Mesothelial cell of epicardium (in vitro differentiated cells): ENCODE measurements around the gene CACNB4. TPM values are rescaled to one million over a fixed set of nuclear protein-coding genes. Genes with fewer than 3 reads are reported as not detected.

Experiments
- DNase-seq, 2 experiments: peaks; one replicate each; pipeline ENCODE4 v3.0.0; 2021; ENCODE audit warnings: low spot score in 2 of 2; ENCODE audit not compliant: unreplicated experiment in 2 of 2
- H3K27ac Mint-ChIP-seq: 2 replicates; pipeline ENCODE4 v1.8.0; 2021; ENCODE audit warnings: mixed read lengths
- H3K27me3 Mint-ChIP-seq: 2 replicates; pipeline ENCODE4 v1.8.0; 2021; ENCODE audit warnings: low read depth, mixed read lengths
- H3K36me3 Mint-ChIP-seq: 2 replicates; pipeline ENCODE4 v1.8.0; 2021; ENCODE audit warnings: mixed read lengths
- H3K4me1 Mint-ChIP-seq: 2 replicates; pipeline ENCODE4 v1.8.0; 2021; ENCODE audit warnings: mixed read lengths
- H3K4me3 Mint-ChIP-seq: 2 replicates; pipeline ENCODE4 v1.8.0; 2021; ENCODE audit warnings: mild to moderate bottlenecking, moderate library complexity, mixed read lengths
- H3K9me3 Mint-ChIP-seq: 2 replicates; pipeline ENCODE4 v1.8.0; 2021; ENCODE audit warnings: mixed read lengths
- total RNA-seq: library from RNA; stranded (reverse); gene quantifications from 3 replicates; pipeline ENCODE4 v1.2.1, GENCODE V29; 2021
- TF ChIP-seq, protein P1 (sequence below): fragments of 200-600 bp; sonication (generic); IDR thresholded peaks from one replicate; pipeline ENCODE4 v1.5.0; 2021; ENCODE audit warnings: antibody characterized with exemption; ENCODE audit not compliant: unreplicated experiment

CACNB4 gene
- total RNA-seq, 1 donor from 2014 or later, result 4.1 TPM

DNA sequence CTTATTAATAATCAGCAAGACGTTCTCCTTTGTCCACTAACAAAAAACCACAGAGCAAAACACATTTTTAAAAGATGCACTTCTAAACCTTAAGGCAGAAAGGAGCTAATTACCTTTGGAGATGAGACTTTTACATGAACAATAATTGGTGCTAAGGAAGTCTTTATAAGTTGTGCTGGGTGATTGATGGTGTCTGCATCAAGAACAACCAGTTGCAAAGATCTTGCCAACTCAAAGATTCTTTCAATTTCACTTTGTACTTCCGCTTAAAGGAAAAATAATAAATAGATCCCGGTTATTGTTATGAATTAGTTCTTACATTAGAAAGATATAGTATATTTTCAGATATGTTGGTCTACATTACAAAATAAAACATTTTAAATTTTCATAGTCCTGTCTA, 243.7 kb downstream of the CACNB4 start:
- Mint-ChIP-seq H3K27ac (no peak overlapping the region), H3K9me3 (no peaks in the 10 kb centered on the region), H3K4me1 (peaks cover 29% of the 10 kb centered on the region), H3K27me3 (no peaks in the 10 kb centered on the region), H3K4me3 (no peak overlapping the region), H3K36me3 (no peaks in the 10 kb centered on the region)
- TF ChIP-seq, protein P1, sequence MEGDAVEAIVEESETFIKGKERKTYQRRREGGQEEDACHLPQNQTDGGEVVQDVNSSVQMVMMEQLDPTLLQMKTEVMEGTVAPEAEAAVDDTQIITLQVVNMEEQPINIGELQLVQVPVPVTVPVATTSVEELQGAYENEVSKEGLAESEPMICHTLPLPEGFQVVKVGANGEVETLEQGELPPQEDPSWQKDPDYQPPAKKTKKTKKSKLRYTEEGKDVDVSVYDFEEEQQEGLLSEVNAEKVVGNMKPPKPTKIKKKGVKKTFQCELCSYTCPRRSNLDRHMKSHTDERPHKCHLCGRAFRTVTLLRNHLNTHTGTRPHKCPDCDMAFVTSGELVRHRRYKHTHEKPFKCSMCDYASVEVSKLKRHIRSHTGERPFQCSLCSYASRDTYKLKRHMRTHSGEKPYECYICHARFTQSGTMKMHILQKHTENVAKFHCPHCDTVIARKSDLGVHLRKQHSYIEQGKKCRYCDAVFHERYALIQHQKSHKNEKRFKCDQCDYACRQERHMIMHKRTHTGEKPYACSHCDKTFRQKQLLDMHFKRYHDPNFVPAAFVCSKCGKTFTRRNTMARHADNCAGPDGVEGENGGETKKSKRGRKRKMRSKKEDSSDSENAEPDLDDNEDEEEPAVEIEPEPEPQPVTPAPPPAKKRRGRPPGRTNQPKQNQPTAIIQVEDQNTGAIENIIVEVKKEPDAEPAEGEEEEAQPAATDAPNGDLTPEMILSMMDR, result no peak
- DNase-seq, result no peak

DNA sequence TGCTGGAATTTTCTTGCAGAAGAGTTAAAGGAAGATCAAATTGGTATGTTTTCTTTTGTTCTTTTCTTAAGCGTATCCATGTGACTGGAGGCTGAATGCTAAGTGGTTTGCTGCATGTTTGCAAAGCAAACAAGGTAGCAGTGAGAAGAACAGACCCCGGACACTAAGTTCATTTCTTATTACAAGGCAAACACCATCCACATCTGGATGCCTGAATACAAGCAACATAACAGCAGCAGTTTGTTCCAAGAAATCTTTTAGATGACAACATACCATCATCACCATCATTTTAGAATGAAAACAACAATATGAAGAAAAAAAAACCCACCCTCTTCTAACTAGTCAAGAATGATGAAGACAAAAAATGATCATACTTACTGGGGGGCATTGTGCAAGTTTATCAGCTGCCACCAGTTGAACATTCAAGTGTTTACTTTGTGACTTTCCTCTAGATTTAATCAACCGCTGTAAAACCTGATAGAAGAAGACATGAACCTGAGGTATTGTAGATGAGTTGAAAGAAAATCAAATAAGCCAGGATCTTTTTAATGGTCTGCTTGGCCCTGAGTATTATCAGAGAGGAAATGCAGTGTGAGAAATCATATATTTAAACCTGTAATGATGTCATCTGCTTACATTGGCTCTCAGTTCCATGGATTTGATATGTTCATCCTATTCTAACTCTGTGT, 245.6 kb downstream of the CACNB4 start:
- Mint-ChIP-seq H3K27ac (peak overlapping the region; percentile 39), H3K4me1 (peaks cover 29% of the 10 kb centered on the region), H3K36me3 (no peaks in the 10 kb centered on the region)

DNA sequence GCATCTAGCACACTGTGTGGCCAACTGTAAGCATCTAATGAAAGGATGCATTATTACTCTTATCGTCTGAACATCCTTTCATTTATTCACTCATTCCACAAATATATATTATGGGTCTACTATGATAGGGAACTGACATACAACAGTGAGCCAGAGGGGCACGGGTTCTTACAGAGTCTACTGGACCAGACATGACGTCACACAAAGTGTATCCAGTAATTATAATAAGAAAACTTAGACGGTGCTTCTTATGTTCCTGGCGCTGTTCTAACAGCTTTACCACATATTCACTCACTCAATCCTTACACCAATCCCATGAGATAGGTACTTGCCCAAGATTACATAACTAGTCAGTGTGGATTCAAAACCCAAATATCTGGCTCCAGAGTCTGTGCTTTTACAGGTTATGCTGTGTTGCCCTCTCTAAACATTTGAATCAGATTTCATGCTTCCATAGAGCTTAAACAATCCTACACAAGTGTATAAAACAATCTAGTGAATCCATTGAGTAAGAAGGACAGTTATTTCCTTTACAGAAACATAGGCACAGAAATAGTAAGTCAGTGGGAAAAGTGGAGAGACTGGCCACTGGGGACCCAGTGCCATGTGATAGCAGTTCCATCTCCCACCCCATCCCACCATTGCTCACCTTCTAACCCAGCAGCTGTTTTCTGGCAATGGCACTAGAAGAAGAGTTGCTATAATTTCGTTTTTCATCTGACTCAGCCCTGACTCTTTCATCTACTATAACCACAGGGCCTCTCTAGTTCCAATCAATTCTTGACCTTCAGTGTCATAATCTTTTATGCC, 246.4 kb downstream of the CACNB4 start:
- Mint-ChIP-seq H3K4me1 (peaks cover 29% of the 10 kb centered on the region), H3K27me3 (no peaks in the 10 kb centered on the region), H3K27ac (peak overlapping the region; percentile 39), H3K4me3 (no peak overlapping the region), H3K9me3 (no peaks in the 10 kb centered on the region), H3K36me3 (no peaks in the 10 kb centered on the region)
- TF ChIP-seq, protein P1, result no peak
- no peak for DNase-seq

More for the DNA sequence above, 245.6 kb downstream of the CACNB4 start:
- no peak overlapping the region for H3K4me3 Mint-ChIP-seq
- no peaks in the 10 kb centered on the region for H3K27me3 Mint-ChIP-seq
- TF ChIP-seq, protein P1, result no peak
- H3K9me3 Mint-ChIP-seq, result no peaks in the 10 kb centered on the region
- no peak for DNase-seq

DNA sequence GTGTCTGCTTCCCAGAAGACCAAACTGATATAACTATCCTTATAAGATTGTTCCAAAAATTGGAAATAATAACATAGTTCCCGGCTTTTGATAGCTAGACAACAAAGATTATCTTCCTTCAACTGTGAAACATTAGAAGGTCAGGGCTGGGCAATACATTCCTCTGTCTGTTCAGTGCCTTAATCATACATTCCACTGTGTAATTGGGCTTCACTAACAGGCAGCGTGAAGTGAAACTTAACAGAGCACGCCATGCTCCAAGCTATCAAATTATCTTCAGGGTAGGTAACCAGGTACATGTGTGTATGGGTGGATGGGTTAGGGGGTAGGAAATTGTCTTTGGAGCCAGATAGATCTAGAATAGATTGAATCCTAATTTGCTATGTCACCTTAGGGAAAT, 247.1 kb downstream of the CACNB4 start:
- peaks cover 29% of the 10 kb centered on the region for H3K4me1 Mint-ChIP-seq
- peak overlapping the region; percentile 48 for H3K27ac Mint-ChIP-seq
- no peaks in the 10 kb centered on the region for H3K27me3 Mint-ChIP-seq
- no peak for DNase-seq
- TF ChIP-seq, protein P1, result no peak
- no peak overlapping the region for H3K4me3 Mint-ChIP-seq
- no peaks in the 10 kb centered on the region for H3K36me3 Mint-ChIP-seq
- no peaks in the 10 kb centered on the region for H3K9me3 Mint-ChIP-seq

DNA sequence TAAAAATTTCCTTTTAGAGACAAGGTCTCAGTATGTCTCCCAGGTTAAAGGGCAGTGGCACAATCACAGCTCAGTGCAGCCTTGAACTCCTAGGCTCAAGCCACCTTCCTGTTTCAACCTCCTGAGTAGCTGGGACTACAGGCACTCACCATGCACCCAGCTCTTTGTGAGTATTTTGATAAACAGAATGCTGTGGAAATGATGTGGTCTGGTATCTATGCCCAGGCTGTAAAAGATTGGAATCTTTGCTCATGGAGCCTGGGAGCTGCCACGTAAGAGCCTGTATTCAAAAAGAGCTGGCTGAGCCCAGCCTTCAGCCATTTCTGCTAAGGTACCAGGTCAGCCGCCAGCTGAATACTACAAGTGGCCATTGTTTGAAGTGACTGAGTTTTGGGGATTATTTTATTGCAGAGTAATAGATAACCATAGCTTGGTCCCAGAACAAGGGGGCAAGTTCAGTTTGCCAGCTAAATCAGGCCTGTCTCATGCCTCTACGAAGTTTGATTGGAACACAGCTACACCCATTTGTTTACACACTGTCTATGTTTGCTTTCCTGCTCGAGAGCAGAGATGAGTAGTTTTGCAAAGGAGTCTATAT, 249.3 kb downstream of the CACNB4 start:
- no peak overlapping the region for H3K27ac Mint-ChIP-seq
- TF ChIP-seq, protein P1, result no peak
- no peak overlapping the region for H3K4me3 Mint-ChIP-seq
- DNase-seq, result no peak
- no peaks in the 10 kb centered on the region for H3K9me3 Mint-ChIP-seq
- no peaks in the 10 kb centered on the region for H3K27me3 Mint-ChIP-seq
- H3K36me3 Mint-ChIP-seq, result no peaks in the 10 kb centered on the region
- peaks cover 26% of the 10 kb centered on the region for H3K4me1 Mint-ChIP-seq
